Measurements from ENCODE around the gene UBAP2L. TPM values are rescaled to one million over a fixed set of nuclear protein-coding genes. Genes with fewer than 3 reads are reported as not detected.

Gene UBAP2L
- total and polyA plus RNA-seq, 2 experiments from 2014 or later = 98.5 to 157 TPM

GRCh38 chr1:154265586-154265985, 44.8 kb downstream of the UBAP2L start:
- TF ChIP-seq ZNF462 (CRISPR knock-in tag; IDR thresholded peaks at IDR 0.05) = no peak
- no peak for TF ChIP-seq REST (IDR thresholded peaks at IDR 0.05; ENCODE audit: unreplicated experiment)
- Mint-ChIP-seq H3K4me3 (no peak overlapping the region), H3K27ac (no peak overlapping the region), H3K4me1 (no peaks in the 10 kb centered on the region), H3K36me3 (ENCODE audit: low read depth) (peaks cover 74% of the 10 kb centered on the region), H3K27me3 (ENCODE audit: insufficient read depth, low read depth, poor library complexity) (peaks cover 1% of the 10 kb centered on the region), H3K9me3 (no peaks in the 10 kb centered on the region)
- H3K27me3 ChIP-seq (ENCODE audit: insufficient read depth) = no peaks in the 10 kb centered on the region
- H3K4me1 ChIP-seq (ENCODE audit: insufficient read depth) = no peaks in the 10 kb centered on the region
- no peaks in the 10 kb centered on the region for H3K9me2 ChIP-seq (ENCODE audit: insufficient read depth)
- peaks cover 32% of the 10 kb centered on the region for H4K20me1 ChIP-seq (replicated peaks; ENCODE audit: insufficient read depth)
- no peak overlapping the region for H2AFZ ChIP-seq
- no peak for DNase-seq (ENCODE audit: low spot score)
- no peak for ATAC-seq
- H3K79me2 ChIP-seq (replicated peaks; ENCODE audit: insufficient read depth) = peaks cover 27% of the 10 kb centered on the region; the same call in 1 of the 2 replicates
- peaks cover 57% of the 10 kb centered on the region for H3K36me3 ChIP-seq (ENCODE audit: insufficient read depth)
- no peak overlapping the region for H3K27ac ChIP-seq (ENCODE audit: low read depth)
- H3K4me2 ChIP-seq = no peak overlapping the region
- H3F3A ChIP-seq (replicated peaks; ENCODE audit: low read depth) = peaks cover 40% of the 10 kb centered on the region
- no peak overlapping the region for H3K4me3 ChIP-seq

All from GM23338 (cell line).